Panc1 (cell line): ENCODE measurements around the gene SYCP2. TPM values are rescaled to one million over a fixed set of nuclear protein-coding genes. Genes with fewer than 3 reads are reported as not detected.

Experiments used
- ATAC-seq: fragments of 200-7000 bp; cut with Tn5 transposase; 2 replicates; pipeline ENCODE4 v1.9.1; 2020; ENCODE audit warnings: mild to moderate bottlenecking, moderate library complexity
- BruUV-seq: library from RNA; stranded (reverse); fragments of 400-500 nt; replicated peaks from 2 replicates; lab custom pipeline; 2021; lab: Mats Ljungman, UMichigan
- CTCF ChIA-PET: fragments of 300-600 bp; sonication (Branson Sonifier 250); formaldehyde crosslinking; loops from one replicate; lab custom pipeline; 2022; ENCODE audit warnings: antibody characterized with exemption; lab: Charles Lee
- POLR2A ChIA-PET: fragments of 300-600 bp; sonication (Branson Sonifier 250); formaldehyde crosslinking; loops from one replicate; lab custom pipeline; 2022; ENCODE audit warnings: antibody characterized with exemption; lab: Charles Lee
- DNase-seq: peaks from one replicate; pipeline ENCODE4 v3.0.0-alpha.2; 2010; ENCODE audit warnings: low read depth, low spot score
- H3K27ac ChIP-seq: 2 replicates; pipeline ENCODE4 v1.5.1; 2011; ENCODE audit warnings: mild to moderate bottlenecking, low read length, inconsistent platforms
- H3K27me3 ChIP-seq: fragments of 200-500 bp; sonication (Bioruptor generic); 2 replicates; pipeline ENCODE4 v1.6.0; 2014; ENCODE audit warnings: low read length, inconsistent platforms; ENCODE audit not compliant: control insufficient read depth, insufficient read depth
- H3K36me3 ChIP-seq: fragments of 200-500 bp; sonication (Bioruptor generic); 2 replicates; pipeline ENCODE4 v1.5.1; 2014; ENCODE audit warnings: inconsistent platforms, mild to moderate bottlenecking, low read length, moderate library complexity; ENCODE audit not compliant: control insufficient read depth, insufficient read depth
- H3K4me1 ChIP-seq: 2 replicates; pipeline ENCODE4 v1.5.1; 2011; ENCODE audit warnings: inconsistent platforms, mild to moderate bottlenecking, low read length, moderate library complexity; ENCODE audit not compliant: control insufficient read depth, insufficient read depth
- H3K4me3 ChIP-seq, 2 experiments: 2 replicates each; pipeline ENCODE4 v1.5.1; 2011 to 2012; ENCODE audit warnings: low read depth in 2 of 2, low read length in 2 of 2, mild to moderate bottlenecking in 2 of 2, inconsistent platforms in 1 of 2, moderate library complexity in 1 of 2
- H3K9me3 ChIP-seq: fragments of 200-500 bp; sonication (Bioruptor generic); 2 replicates; pipeline ENCODE4 v1.5.1; 2014; ENCODE audit warnings: low read depth, mild to moderate bottlenecking, inconsistent platforms, low read length, moderate library complexity; ENCODE audit not compliant: control insufficient read depth, insufficient read depth
- CTCF ChIP-seq: fragments of 450-650 bp; IDR thresholded peaks from 2 replicates; pipeline ENCODE4 v1.5.1; 2017; ENCODE audit warnings: mild to moderate bottlenecking
- POLR2AphosphoS5 ChIP-seq: IDR thresholded peaks from 2 replicates; pipeline ENCODE4 v1.6.1; 2012; ENCODE audit warnings: mild to moderate bottlenecking, low read depth, low read length, moderate library complexity
- REST ChIP-seq, 2 experiments: IDR thresholded peaks; 2 replicates each; pipeline ENCODE4 v1.6.1; 2011 to 2012; ENCODE audit warnings: low read depth in 2 of 2, control low read depth in 1 of 2, low read length in 1 of 2, mild to moderate bottlenecking in 1 of 2, moderate library complexity in 1 of 2; ENCODE audit not compliant: insufficient read depth in 1 of 2
- SIN3A ChIP-seq: IDR thresholded peaks from 2 replicates; pipeline ENCODE4 v1.6.1; 2012; ENCODE audit warnings: low read depth, mild to moderate bottlenecking, low read length, moderate library complexity, borderline replicate concordance; ENCODE audit not compliant: insufficient read depth
- TCF7L2 ChIP-seq: IDR thresholded peaks from 2 replicates; pipeline ENCODE4 v1.6.1; 2011; ENCODE audit warnings: mild to moderate bottlenecking, low read depth, low read length, inconsistent platforms
- in situ Hi-C: cut with HindIII; loops from 2 replicates; pipeline ENCODE4 v1.10.0; 2016; ENCODE audit warnings: low sequenced_read_pairs, low pct_unique_long_range_greater_than_20kb
- intact Hi-C: fragments of 100-400 bp; cut with micrococcal nuclease; formaldehyde crosslinking; loops from one replicate; pipeline ENCODE4 v1.10.0; 2022; ENCODE audit not compliant: unreplicated experiment
- total RNA-seq: library from RNA; stranded (reverse); gene quantifications from one replicate; pipeline ENCODE4 v1.2.1, GENCODE V29; 2021; ENCODE audit not compliant: unreplicated experiment

SYCP2 gene
- total RNA-seq, 1 experiment from 2014 or later, result 39.7 TPM

- ATAC-seq, result no peak
- H3K36me3 ChIP-seq, result no peaks in the 10 kb centered on the region
- H3K4me3 ChIP-seq, result no peak overlapping the region
- in situ Hi-C loops (no loop called here), intact Hi-C loops (no loop called here)
- BruUV-seq, result no TSS peak
- no peak for DNase-seq
- no peaks in the 10 kb centered on the region for H3K4me1 ChIP-seq
- TF ChIP-seq TCF7L2 (no peak), POLR2AphosphoS5 (no peak), SIN3A (no peak), CTCF (no peak), REST (IDR thresholded peaks at IDR 0.05; ENCODE audit: insufficient read depth in 1 of 2, low read depth in 2 of 2, low read length in 1 of 2) (no peak)
- H3K9me3 ChIP-seq, result no peaks in the 10 kb centered on the region
- no peaks in the 10 kb centered on the region for H3K27me3 ChIP-seq
- H3K27ac ChIP-seq, result no peak overlapping the region
- ChIA-PET POLR2A (no interaction called here), CTCF (no interaction called here)
Observed at GRCh38 chr20:59962155-59962554, 28.7 kb upstream of the SYCP2 start.

- ChIA-PET CTCF (no interaction called here), POLR2A (no interaction called here)
- Histone ChIP-seq H3K4me1 (no peaks in the 10 kb centered on the region), H3K27ac (no peak overlapping the region), H3K27me3 (no peaks in the 10 kb centered on the region), H3K36me3 (no peaks in the 10 kb centered on the region), H3K9me3 (no peaks in the 10 kb centered on the region), H3K4me3 (no peak overlapping the region)
- BruUV-seq, result no TSS peak
- in situ Hi-C loops, result no loop called here
- TF ChIP-seq TCF7L2, result no peak
- TF ChIP-seq SIN3A, result no peak
- TF ChIP-seq REST (IDR thresholded peaks at IDR 0.05; ENCODE audit: insufficient read depth in 1 of 2, low read depth in 2 of 2, low read length in 1 of 2), result no peak
- no peak for TF ChIP-seq POLR2AphosphoS5
- TF ChIP-seq CTCF, result no peak
- DNase-seq, result no peak
- ATAC-seq, result no peak
- intact Hi-C loops, result no loop called here
Observed at GRCh38 chr20:59961423-59961822, 28.0 kb upstream of the SYCP2 start.
